SH-SY5Y (cell line): Measurements from ENCODE around the gene AMPD1.

Experiments
- GATA2 ChIP-seq: IDR thresholded peaks from 2 replicates; pipeline ENCODE4 v1.6.1; 2011; ENCODE audit warnings: mild to moderate bottlenecking, low read depth, low read length
- GATA3 ChIP-seq: IDR thresholded peaks from 2 replicates; pipeline ENCODE4 v1.6.1; 2011; ENCODE audit warnings: low read depth, mild to moderate bottlenecking, low read length, moderate library complexity

AMPD1 gene

GRCh38 chr1:114715952-114716303 is 20.6 kb upstream of the AMPD1 start:
- TF ChIP-seq GATA2 (no peak), GATA3 (no peak)

- TF ChIP-seq GATA2 (no peak), GATA3 (no peak)
These were observed 17.6 kb upstream of the AMPD1 start for GRCh38 chr1:114712977-114713376.

DNA sequence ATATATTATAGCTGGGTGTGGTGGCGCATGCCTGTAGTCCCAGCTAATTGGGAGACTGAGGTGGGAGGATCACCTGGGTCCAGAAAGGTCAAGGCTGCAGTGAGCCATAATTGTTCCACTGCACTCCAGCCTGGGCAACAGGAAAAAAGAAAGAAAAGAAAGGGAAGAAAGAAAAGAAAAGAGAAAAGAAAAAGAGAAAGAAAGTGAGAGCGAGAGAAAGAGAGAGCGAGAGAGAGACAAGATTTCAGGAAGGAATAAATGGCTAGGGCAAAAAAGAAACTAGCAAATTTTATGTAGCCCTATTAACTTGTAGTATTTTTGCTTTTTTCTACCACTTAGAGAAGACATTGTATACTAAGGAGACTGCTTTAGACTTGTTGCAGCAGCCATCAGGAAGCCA is 15.0 kb upstream of the AMPD1 start:
- no peak for TF ChIP-seq GATA3
- no peak for TF ChIP-seq GATA2

DNA sequence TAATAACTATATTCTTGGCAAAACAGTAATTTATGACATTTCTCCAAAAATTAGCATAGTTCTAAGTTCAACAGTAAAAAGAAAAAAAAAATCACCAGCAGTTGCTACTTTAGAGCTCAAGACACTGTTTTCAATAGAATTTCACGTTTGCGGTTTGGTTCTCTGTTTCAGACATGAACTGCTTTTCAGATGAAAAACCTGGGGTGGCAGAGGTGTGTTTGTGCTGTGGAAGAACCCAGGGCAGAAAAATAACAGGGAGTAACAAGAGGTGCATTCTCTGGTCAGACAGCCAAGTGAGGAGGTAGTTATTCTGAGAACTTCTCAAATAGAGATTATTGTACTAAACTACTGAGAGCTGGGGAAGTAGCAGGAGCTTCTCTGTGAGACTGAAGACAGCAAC is 12.3 kb upstream of the AMPD1 start:
- TF ChIP-seq GATA3 = no peak
- no peak for TF ChIP-seq GATA2

GRCh38 chr1:114703242-114703641 is 7.9 kb upstream of the AMPD1 start:
- no peak for TF ChIP-seq GATA2
- TF ChIP-seq GATA3 = no peak

GRCh38 chr1:114702737-114703136 is 7.4 kb upstream of the AMPD1 start:
- TF ChIP-seq GATA3 (no peak), GATA2 (no peak)

DNA sequence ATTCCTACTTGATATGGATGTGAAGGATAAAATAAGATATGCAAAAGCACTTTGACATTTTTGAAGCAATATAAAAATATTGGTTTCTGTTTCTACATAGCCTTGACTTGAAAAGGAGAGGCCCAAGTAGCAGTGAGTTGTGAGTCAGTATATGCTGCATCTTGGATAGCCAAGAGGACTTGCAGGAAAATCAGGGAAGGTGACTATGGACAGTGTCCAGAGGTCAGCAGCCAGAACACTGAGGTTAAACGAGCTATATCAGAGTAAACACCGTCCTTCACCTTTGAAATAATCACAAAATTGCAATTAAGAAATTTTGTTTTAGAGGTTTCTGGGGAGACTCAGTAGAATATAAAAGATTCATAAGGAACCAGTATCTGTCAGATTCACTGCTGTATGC is 6.6 kb upstream of the AMPD1 start:
- TF ChIP-seq GATA2 = no peak
- no peak for TF ChIP-seq GATA3

- TF ChIP-seq GATA3 (no peak), GATA2 (no peak)
These were observed 4.8 kb upstream of the AMPD1 start for GRCh38 chr1:114700036-114700600.

GRCh38 chr1:114696810-114697209 is 1.5 kb upstream of the AMPD1 start:
- TF ChIP-seq GATA2 (no peak), GATA3 (no peak)

DNA sequence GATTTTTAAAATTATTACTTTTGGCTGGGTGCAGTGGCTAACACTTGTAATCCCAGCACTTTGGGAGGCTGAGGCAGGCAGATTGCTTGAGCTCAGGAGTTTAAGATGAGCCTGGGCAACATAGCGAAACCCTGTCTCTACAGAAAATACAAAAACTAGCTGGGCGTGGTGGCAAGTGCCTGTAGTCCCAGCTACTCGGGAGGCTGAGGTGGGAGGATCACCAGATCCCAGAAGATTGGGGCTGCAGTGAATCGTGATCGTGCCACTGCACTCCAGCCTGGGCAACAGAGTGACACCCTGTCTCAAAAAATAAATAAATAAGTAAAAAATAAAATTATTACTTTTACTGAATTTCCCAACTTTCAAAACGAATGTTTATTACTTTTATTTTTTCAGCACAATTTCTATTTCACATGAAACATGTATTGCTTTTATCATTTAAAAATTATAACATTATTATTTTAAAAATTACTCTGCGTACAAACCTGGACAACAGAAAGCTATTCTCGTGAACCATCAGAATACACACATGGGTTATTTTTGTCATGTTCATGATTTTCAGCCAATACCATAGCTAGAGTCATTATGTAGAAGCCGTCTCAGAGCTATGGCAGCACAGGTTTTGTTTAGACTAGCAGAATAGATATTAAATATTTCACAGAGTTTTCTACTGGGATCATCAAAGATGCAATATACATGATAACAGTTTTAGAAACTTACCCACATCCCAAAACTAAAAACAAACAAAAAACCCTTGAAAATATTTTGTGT is 621 bp downstream of the AMPD1 start:
- TF ChIP-seq GATA2 (no peak), GATA3 (no peak)

GRCh38 chr1:114692947-114693346 is 2.4 kb downstream of the AMPD1 start:
- TF ChIP-seq GATA2 (no peak), GATA3 (no peak)

DNA sequence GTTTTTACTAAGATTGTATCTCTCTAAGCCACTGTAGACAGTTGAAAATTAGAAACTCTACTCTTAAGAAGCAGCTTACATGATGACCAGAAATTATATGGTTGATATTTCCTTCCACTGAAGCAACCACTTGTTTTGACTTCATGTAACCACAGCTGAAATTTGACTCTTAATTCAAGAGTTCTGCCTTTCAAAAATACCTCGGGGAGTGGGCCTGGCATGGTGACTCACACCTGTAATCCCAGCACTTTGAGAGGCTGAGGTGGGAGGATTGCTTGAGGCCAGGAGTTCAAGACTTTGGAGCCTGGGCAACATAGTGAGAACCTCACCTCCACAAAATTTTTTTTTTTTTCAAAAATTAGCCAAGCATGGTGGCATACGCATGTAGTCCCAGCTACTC is 4.3 kb downstream of the AMPD1 start:
- TF ChIP-seq GATA2 (no peak), GATA3 (no peak)

- TF ChIP-seq GATA3 (no peak), GATA2 (no peak)
These were observed 5.2 kb downstream of the AMPD1 start for GRCh38 chr1:114690148-114690547.

- TF ChIP-seq GATA2 = no peak
- no peak for TF ChIP-seq GATA3
These were observed 6.8 kb downstream of the AMPD1 start for GRCh38 chr1:114688526-114688925.

GRCh38 chr1:114685851-114686250 is 9.5 kb downstream of the AMPD1 start:
- no peak for TF ChIP-seq GATA3
- no peak for TF ChIP-seq GATA2

DNA sequence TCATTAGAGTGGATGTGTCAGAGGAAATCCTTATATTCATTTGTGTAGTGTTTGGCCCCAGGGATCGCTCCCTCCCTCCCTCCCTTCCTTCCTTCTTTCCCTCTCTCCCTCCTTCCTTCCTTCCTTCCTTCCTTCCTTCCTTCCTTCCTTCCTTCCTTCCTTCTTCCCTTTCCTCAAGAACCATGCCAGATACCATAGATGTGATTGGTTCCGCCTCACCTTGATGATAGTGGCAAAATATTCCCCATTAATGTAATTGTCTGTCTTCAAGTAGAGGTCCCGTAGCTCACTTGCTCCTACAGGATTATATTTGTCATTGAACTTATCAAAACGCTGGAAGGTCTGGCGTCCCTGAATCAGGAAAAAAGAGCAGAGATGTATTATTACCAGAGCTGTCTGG is 17.7 kb downstream of the AMPD1 start:
- TF ChIP-seq GATA2 = no peak
- TF ChIP-seq GATA3 = no peak

DNA sequence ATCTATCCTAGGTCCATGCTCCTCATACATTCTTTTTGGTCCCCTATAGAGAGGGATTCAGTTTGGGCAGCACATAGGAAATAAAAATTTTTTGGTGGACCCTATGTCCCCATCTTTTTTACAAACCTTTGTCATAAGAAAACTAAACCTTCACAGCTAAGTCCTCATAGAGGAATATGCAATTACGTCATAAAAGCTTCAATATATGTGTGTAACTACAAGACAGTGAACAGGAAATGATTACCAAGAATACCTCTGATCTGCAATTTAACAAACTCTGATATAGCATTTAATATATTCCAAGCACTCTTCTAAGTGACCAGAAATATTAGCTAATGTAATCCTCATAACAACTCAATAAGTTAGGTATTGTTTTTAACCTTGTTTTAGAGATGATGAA is 19.2 kb downstream of the AMPD1 start:
- TF ChIP-seq GATA2 (no peak), GATA3 (no peak)
